Thyroid gland (tissue), 4 donors: ENCODE results near the gene BIRC7.

Experiments used
- CTCF ChIP-seq, 6 experiments: fragments of 200-600 bp in 3 of 6; fragments of 450-650 bp in 3 of 6; sonication (generic) in 3 of 6; IDR thresholded peaks; one replicate each; pipeline ENCODE4 v1.5.1; 2016 to 2019; ENCODE audit warnings: antibody characterized with exemption in 6 of 6, mild to moderate bottlenecking in 2 of 6, inconsistent platforms in 1 of 6, moderate library complexity in 1 of 6
- POLR2A ChIP-seq, 2 donors: fragments of 450-650 bp; IDR thresholded peaks; one replicate each; pipeline ENCODE4 v1.6.1; 2017; ENCODE audit warnings: antibody characterized with exemption in 2 of 2, mild to moderate bottlenecking in 2 of 2, moderate library complexity in 1 of 2

- TF ChIP-seq CTCF (IDR thresholded peaks at IDR 0.05) (no peak), POLR2A (IDR thresholded peaks at IDR 0.05) (no peak)
Measured at GRCh38 chr20:63280371-63280770, 44.7 kb downstream of the BIRC7 start.
